D721Med (cell line): ENCODE data around the gene GBP3.

Experiments
- DNase-seq: peaks from one replicate; pipeline ENCODE4 v3.0.0; 2011; ENCODE audit warnings: low spot score; ENCODE audit not compliant: insufficient read length
- FAIRE-seq: peaks from 2 replicates; lab custom pipeline; 2011; peaks lifted over from hg19 to GRCh38; lab: Jason Lieb, UNC
- TF ChIP-seq, protein P1 (sequence below): IDR thresholded peaks from 2 replicates; pipeline ENCODE4 v1.5.1; 2012; ENCODE audit warnings: mild to moderate bottlenecking, control low read depth; ENCODE audit not compliant: insufficient read depth; ENCODE audit errors: missing control alignments

GBP3 gene

DNA sequence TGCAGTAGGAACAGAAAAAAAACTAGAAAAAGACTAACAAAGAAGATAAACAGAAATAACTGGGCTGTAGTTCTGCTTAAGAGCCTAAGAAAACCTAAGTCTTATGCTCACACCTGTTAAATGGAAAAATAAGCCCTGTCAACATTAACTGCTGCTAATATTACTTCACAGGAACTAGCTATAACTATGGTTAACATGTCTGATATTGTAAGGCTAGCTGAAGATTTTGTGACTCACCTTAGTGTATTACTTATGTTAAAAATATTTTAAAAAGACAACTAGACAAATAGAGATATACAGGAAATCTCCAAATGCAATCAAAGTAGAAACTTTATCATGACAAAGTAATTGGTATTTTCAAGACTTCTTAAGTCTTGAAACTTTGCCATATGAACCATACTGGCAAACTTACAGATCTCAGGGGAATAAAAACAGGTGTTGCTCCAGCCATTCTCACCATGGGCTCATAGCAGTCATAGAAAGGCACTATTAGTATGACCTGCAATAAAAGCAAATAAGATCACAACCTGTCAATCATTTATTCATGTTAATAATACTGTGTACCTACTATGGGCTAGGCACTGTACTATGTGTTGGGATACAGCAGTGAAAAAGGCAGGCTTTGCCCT is 60.9 kb downstream of the GBP3 start:
- TF ChIP-seq, protein P1, sequence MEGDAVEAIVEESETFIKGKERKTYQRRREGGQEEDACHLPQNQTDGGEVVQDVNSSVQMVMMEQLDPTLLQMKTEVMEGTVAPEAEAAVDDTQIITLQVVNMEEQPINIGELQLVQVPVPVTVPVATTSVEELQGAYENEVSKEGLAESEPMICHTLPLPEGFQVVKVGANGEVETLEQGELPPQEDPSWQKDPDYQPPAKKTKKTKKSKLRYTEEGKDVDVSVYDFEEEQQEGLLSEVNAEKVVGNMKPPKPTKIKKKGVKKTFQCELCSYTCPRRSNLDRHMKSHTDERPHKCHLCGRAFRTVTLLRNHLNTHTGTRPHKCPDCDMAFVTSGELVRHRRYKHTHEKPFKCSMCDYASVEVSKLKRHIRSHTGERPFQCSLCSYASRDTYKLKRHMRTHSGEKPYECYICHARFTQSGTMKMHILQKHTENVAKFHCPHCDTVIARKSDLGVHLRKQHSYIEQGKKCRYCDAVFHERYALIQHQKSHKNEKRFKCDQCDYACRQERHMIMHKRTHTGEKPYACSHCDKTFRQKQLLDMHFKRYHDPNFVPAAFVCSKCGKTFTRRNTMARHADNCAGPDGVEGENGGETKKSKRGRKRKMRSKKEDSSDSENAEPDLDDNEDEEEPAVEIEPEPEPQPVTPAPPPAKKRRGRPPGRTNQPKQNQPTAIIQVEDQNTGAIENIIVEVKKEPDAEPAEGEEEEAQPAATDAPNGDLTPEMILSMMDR: no peak
- DNase-seq: no peak
- no peak for FAIRE-seq

DNA sequence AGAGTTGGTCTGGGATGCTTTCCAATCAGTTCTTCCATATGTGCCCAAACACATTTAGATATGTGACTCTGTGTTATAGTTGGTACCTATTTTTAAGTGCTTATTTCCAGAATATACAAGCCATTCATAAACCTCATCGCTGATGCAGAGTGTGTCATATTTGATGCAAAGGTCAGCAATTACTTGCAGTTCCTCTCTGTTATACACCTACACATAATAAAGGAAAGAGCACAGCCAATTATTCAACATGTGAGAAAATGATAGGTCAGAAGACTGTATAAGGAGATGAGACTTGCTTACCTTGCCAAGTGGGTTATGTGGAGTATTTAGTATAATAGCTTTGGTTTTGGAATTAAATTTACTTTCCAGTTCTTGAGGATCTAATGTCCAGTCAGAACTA is 61.6 kb downstream of the GBP3 start:
- TF ChIP-seq, protein P1: no peak
- DNase-seq (no peak), FAIRE-seq (no peak)
